Endothelial cell (in vitro differentiated cells): Measurements from ENCODE around the gene MRNIP. TPM values are rescaled to one million over a fixed set of nuclear protein-coding genes. Genes with fewer than 3 reads are reported as not detected.
"Not testable (repeated sequence)": the region's sequence is repeated elsewhere in the genome, so short reads cannot be mapped to it uniquely, and the experiment has no call there.

ENCODE experiments used
- DNase-seq: peaks from one replicate; pipeline ENCODE4 v3.0.0; 2021; ENCODE audit warnings: low spot score
- H3K27ac Mint-ChIP-seq: one replicate; pipeline ENCODE4 v1.8.0; 2021; ENCODE audit warnings: mixed read lengths, inconsistent platforms; ENCODE audit not compliant: unreplicated experiment
- H3K27me3 Mint-ChIP-seq: one replicate; pipeline ENCODE4 v1.8.0; 2021; ENCODE audit warnings: mild to moderate bottlenecking, moderate library complexity, mixed read lengths, inconsistent platforms; ENCODE audit not compliant: unreplicated experiment
- H3K36me3 Mint-ChIP-seq: one replicate; pipeline ENCODE4 v1.8.0; 2021; ENCODE audit warnings: mild to moderate bottlenecking, low read depth, mixed read lengths, inconsistent platforms; ENCODE audit not compliant: unreplicated experiment
- H3K4me1 Mint-ChIP-seq: one replicate; pipeline ENCODE4 v1.8.0; 2021; ENCODE audit warnings: mild to moderate bottlenecking, mixed read lengths, inconsistent platforms; ENCODE audit not compliant: unreplicated experiment
- H3K4me3 Mint-ChIP-seq: one replicate; pipeline ENCODE4 v1.8.0; 2021; ENCODE audit warnings: mild to moderate bottlenecking, mixed read lengths, inconsistent platforms; ENCODE audit not compliant: unreplicated experiment
- H3K9me3 Mint-ChIP-seq: one replicate; pipeline ENCODE4 v1.8.0; 2021; ENCODE audit warnings: mixed read lengths, inconsistent platforms; ENCODE audit not compliant: unreplicated experiment
- CTCF ChIP-seq: fragments of 200-600 bp; sonication (generic); IDR thresholded peaks from one replicate; pipeline ENCODE4 v1.5.0; 2021; ENCODE audit warnings: antibody characterized with exemption; ENCODE audit not compliant: unreplicated experiment
- total RNA-seq: library from RNA; stranded (reverse); fragmentation: NEBNext Ultra II Directional; extraction: Animal tissue kit (Norgen Biotek cat#: 25700); gene quantifications from one replicate; pipeline ENCODE4 v1.2.1, GENCODE V29; 2021; ENCODE audit not compliant: unreplicated experiment

The MRNIP gene
- total RNA-seq, 1 donor from 2014 or later: 38.5 TPM

- Mint-ChIP-seq H3K36me3 (peaks cover 60% of the 10 kb centered on the region), H3K27me3 (peaks cover 14% of the 10 kb centered on the region), H3K4me1 (no peaks in the 10 kb centered on the region), H3K4me3 (no peak overlapping the region), H3K9me3 (peaks cover 5% of the 10 kb centered on the region), H3K27ac (no peak overlapping the region)
- no peak for TF ChIP-seq CTCF
- DNase-seq: no peak
Measured at GRCh38 chr5:179840321-179840720, 18.3 kb downstream of the MRNIP start.

- no peak for DNase-seq
- H3K9me3 Mint-ChIP-seq: no peaks in the 10 kb centered on the region
- TF ChIP-seq CTCF: no peak
- peaks cover 14% of the 10 kb centered on the region for H3K27me3 Mint-ChIP-seq
- no peaks in the 10 kb centered on the region for H3K4me1 Mint-ChIP-seq
- H3K4me3 Mint-ChIP-seq: no peak overlapping the region
- H3K27ac Mint-ChIP-seq: no peak overlapping the region
- peaks cover 56% of the 10 kb centered on the region for H3K36me3 Mint-ChIP-seq
Measured at GRCh38 chr5:179839328-179840256, 19.0 kb downstream of the MRNIP start.

GRCh38 chr5:179837076-179838011, 21.3 kb downstream of the MRNIP start:
- Mint-ChIP-seq H3K36me3 (peaks cover 62% of the 10 kb centered on the region), H3K27ac (no peak overlapping the region), H3K27me3 (peaks cover 19% of the 10 kb centered on the region), H3K4me1 (no peaks in the 10 kb centered on the region), H3K4me3 (peak overlapping the region; percentile 70), H3K9me3 (no peaks in the 10 kb centered on the region)
- no peak for DNase-seq
- TF ChIP-seq CTCF: no peak

- peaks cover 63% of the 10 kb centered on the region for H3K36me3 Mint-ChIP-seq
Measured at GRCh38 chr5:179836225-179837019, 22.2 kb downstream of the MRNIP start.

GRCh38 chr5:179834871-179835270, 23.7 kb downstream of the MRNIP start:
- H3K4me3 Mint-ChIP-seq, H3K9me3 Mint-ChIP-seq, H3K4me1 Mint-ChIP-seq, DNase-seq, H3K27ac Mint-ChIP-seq: not testable (repeated sequence)
- peaks cover 62% of the 10 kb centered on the region for H3K36me3 Mint-ChIP-seq
- H3K27me3 Mint-ChIP-seq: peaks cover 15% of the 10 kb centered on the region

More at GRCh38 chr5:179836225-179837019, 22.2 kb downstream of the MRNIP start:
- TF ChIP-seq CTCF: no peak
- Mint-ChIP-seq H3K4me3 (peak overlapping the region; percentile 77), H3K27me3 (peaks cover 19% of the 10 kb centered on the region), H3K27ac (peak overlapping the region; percentile 24), H3K9me3 (no peaks in the 10 kb centered on the region), H3K4me1 (no peaks in the 10 kb centered on the region)
- no peak for DNase-seq
